AG04450 (cell line): ENCODE measurements around the gene STMP1. TPM values are rescaled to one million over a fixed set of nuclear protein-coding genes. Genes with fewer than 3 reads are reported as not detected.
A peak's percentile ranks its signal among the peaks of the same experiment; 100 is the strongest.

Source experiments
- CTCF ChIA-PET: fragments of 300-600, 350-600 bp; formaldehyde crosslinking; extraction: SDS; loops from one replicate; lab custom pipeline; 2022; ENCODE audit warnings: antibody characterized with exemption, inconsistent platforms; lab: Charles Lee
- POLR2A ChIA-PET: fragments of 350-600 bp; formaldehyde crosslinking; extraction: SDS; loops from one replicate; lab custom pipeline; 2021; ENCODE audit warnings: antibody characterized with exemption, inconsistent platforms; lab: Yijun Ruan, JAX
- DNase-seq: peaks from one replicate; pipeline ENCODE4 v3.0.0-alpha.2; 2011; ENCODE audit warnings: low read depth, low spot score
- H3K27ac ChIP-seq: one replicate; pipeline ENCODE4 v1.5.1; 2012; ENCODE audit warnings: low read depth, low read length, control low read depth
- H3K27me3 ChIP-seq: one replicate; pipeline ENCODE4 v1.6.0; 2012; ENCODE audit warnings: low read length; ENCODE audit not compliant: control insufficient read depth, insufficient read depth
- H3K4me3 ChIP-seq: 2 replicates; pipeline ENCODE4 v1.5.1; 2011; ENCODE audit warnings: mild to moderate bottlenecking, low read depth, low read length, control low read depth
- H3K9me3 ChIP-seq: 2 replicates; pipeline ENCODE4 v1.5.1; 2012; ENCODE audit warnings: low read length; ENCODE audit not compliant: control insufficient read depth, insufficient read depth
- CTCF ChIP-seq: IDR thresholded peaks from 2 replicates; pipeline ENCODE4 v1.5.1; 2011; ENCODE audit warnings: low read depth, low read length, control low read depth, inconsistent platforms
- polyA plus RNA-seq: library from polyadenylated mRNA; depleted of rRNA; stranded (reverse); fragments of >200 nt; gene quantifications from 2 replicates; pipeline ENCODE4 v1.2.3, GENCODE V29; 2011

Gene STMP1
- polyA plus RNA-seq, 1 experiment, result 48.2 TPM

- TF ChIP-seq CTCF, result no peak
- CTCF ChIA-PET, result interaction anchor here (0.9 to 1.6 kb wide), 2 partner anchors 9 to 43 kb away, joined by 3 to 4 read pairs; no protein-coding TSS in a partner anchor
- POLR2A ChIA-PET, result interaction anchor here (1.0 to 1.5 kb wide), 2 partner anchors 28 to 53 kb away, joined by 3 to 4 read pairs; no protein-coding TSS in a partner anchor
- Histone ChIP-seq H3K4me3 (no peak overlapping the region), H3K9me3 (no peaks in the 10 kb centered on the region; the same call in 1 of the 2 replicates), H3K27ac (peak overlapping the region; percentile 48), H3K27me3 (no peaks in the 10 kb centered on the region)
- peak; percentile 42 for DNase-seq
Measured at GRCh38 chr7:135716677-135717238, 54.4 kb downstream of the STMP1 start.

DNA sequence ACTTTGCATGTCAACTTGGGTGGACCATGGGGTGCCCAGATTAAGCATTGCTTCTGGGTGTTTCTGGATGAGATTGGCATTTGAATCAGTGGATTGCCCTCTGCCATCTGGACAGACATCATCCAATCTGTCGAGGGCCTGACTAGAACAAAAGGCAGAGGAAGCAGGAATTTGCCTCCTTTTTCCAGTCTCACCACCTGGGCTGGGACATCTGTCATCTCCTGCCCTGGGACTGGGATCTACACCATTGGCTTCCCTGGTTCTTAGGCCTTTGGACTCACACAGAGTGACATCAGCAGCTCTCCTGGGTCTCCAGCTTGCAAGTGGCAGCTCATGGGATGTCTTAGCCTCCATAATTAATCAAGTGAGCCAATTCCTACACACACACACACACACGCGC, 55.4 kb downstream of the STMP1 start:
- ChIA-PET POLR2A (interaction anchor here (1.0 kb wide), 1 partner anchor 54 kb away, joined by 3 read pairs; no protein-coding TSS in a partner anchor), CTCF (no interaction called here)

GRCh38 chr7:135718219-135718618, 55.9 kb downstream of the STMP1 start:
- no peak for TF ChIP-seq CTCF
- Histone ChIP-seq H3K27ac (no peak overlapping the region), H3K27me3 (no peaks in the 10 kb centered on the region), H3K4me3 (no peak overlapping the region), H3K9me3 (no peaks in the 10 kb centered on the region; the same call in 1 of the 2 replicates)
- ChIA-PET POLR2A (no interaction called here), CTCF (interaction anchor here (0.6 to 1.6 kb wide), 2 partner anchors 8 to 21 kb away, joined by 4 read pairs; no protein-coding TSS in a partner anchor)
- DNase-seq, result no peak

More for the DNA sequence above, 55.4 kb downstream of the STMP1 start:
- Histone ChIP-seq H3K9me3 (no peaks in the 10 kb centered on the region; the same call in 1 of the 2 replicates), H3K27ac (no peak overlapping the region), H3K4me3 (no peak overlapping the region), H3K27me3 (no peaks in the 10 kb centered on the region)
- DNase-seq, result no peak
- TF ChIP-seq CTCF, result no peak

DNA sequence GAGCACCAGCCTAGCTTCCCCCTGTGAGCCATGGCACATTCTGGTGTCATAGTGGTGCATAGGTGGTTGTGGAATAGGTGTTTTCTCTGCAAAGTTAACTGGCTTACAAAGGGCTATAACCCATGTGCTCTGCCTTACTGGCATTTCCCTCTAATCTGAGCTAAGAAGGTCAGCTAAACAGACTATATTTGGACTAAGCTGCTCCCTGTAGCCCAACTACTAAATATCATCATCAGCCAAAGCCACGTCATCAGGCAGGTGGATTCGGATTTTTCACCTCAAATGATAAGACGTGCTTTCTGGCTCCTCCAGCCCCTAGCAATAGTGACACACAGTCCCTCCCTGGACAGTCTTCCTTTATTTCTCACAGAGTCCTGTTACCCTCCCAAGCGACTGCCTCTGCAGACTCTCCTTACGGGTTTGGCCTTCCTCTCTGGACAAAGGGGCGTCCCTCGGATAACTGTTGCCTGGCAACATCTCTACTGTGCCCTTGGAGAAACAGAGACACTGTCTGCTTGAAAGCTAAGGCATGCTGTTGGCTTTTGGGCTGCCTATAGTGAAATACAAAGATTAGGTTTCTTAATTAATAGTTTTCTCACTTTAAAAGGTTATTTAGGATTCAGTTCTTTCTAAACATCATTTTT, 56.6 kb downstream of the STMP1 start:
- TF ChIP-seq CTCF, result no peak
- POLR2A ChIA-PET, result interaction anchor here (0.6 kb wide), 1 partner anchor 22 kb away, joined by 5 read pairs; no protein-coding TSS in a partner anchor
- Histone ChIP-seq H3K4me3 (no peak overlapping the region), H3K27ac (no peak overlapping the region), H3K27me3 (no peaks in the 10 kb centered on the region), H3K9me3 (no peaks in the 10 kb centered on the region; the same call in 1 of the 2 replicates)
- no peak for DNase-seq
- CTCF ChIA-PET, result interaction anchor here (0.5 to 1.6 kb wide), 3 partner anchors 9 to 79 kb away, joined by 4 to 9 read pairs (median 4); no protein-coding TSS in a partner anchor
